ENCODE measurements around the gene CACNG7.

- TF ChIP-seq CTCF (conservative IDR thresholded peaks at IDR 0.05; ENCODE audit: low read depth, low read length), result no peak
- TF ChIP-seq EZH2 (IDR thresholded peaks at IDR 0.05; ENCODE audit: borderline replicate concordance, low read depth, low read length, poor library complexity, severe bottlenecking), result no peak
Observed at GRCh38 chr19:53944416-53944815, 35.3 kb downstream of the CACNG7 start.
